Hair follicle dermal papilla cell (primary cell): ENCODE data around the gene NHSL2. TPM values are rescaled to one million over a fixed set of nuclear protein-coding genes. Genes with fewer than 3 reads are reported as not detected.

ENCODE experiments used
- small RNA-seq: library from RNA; depleted of rRNA; stranded (forward); fragments of <200 nt; gene quantifications from one replicate; pipeline ENCODE3, GENCODE V24; 2012
- total RNA-seq: library from RNA; depleted of rRNA; stranded (reverse); fragments of >200 nt; gene quantifications from 2 replicates; pipeline ENCODE4 v1.2.3, GENCODE V29; 2012

Gene NHSL2
- total RNA-seq = 23.8 and 25.6 TPM in 2 replicates

DNA sequence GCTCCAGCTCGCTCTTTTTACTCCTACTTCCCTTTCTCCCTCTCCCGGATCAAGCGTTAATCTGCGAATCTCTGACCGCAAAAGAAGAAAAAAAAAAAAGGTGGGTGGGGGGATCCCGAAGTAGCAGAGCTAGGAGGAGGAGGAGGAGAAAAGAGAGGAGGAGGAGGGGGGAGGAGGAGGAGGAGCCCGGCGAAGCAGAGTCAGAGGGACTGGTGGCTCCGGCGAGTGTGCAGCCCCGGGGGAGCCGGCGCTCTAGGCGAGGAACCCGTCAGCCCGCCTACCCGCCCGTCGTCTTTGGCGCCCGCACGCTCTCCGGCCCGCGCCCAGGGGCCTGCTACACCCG lies at the start of gene NHSL2:
NHSL2 (plus strand) TSS at position 203 of the 343 bp plus-strand sequence.

DNA sequence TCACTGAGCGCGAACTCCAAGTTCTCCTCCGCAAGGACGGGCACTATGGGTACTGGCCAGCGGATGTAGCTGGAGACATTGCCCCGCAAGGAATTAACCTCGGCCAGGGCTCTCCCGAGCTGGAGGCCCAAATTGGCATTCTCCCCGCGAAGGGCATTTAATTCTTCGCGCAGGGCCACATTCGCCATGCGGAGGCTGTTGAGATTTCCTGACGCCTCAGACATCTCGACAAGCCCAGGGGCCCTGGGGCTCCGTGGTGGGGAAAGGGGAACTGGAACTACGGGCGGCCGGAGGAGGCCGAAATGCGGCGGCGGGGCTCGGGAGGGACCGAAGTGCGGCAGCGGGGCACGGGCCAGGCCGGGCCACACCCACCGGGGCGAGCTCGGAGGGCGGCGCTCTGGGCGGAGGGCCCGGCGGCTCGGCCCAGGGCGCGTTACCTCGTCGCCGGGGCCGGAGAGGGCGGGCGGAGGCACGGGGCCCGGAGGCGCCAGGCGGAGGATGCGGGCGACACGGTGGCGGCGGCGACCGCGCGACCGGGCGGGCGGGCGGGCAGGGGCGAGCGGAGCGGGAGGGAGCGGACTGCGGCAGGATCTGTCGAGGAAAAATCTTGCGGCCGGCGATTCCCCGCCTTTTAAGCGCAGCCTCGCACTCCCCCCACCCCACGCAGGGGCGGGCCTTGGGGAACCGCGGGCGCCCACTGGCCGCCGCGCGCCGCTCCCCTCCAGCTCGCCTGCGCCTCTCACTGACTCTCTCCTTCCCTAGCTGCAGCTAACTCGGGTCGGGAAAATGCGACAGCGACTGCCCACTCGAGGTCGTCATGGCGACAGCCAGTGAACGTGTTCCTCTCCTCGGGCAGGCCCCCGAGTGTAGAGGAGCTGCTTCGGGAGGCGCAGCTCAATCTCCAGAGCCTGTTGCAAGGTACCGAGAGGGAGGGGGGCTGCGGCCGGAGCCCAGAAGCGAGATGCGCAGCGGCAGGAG lies 221.0 kb downstream of the NHSL2 start, which contains the start of gene RTL5:
RTL5 (minus strand) TSS at position 599 of the 978 bp plus-strand sequence.

DNA sequence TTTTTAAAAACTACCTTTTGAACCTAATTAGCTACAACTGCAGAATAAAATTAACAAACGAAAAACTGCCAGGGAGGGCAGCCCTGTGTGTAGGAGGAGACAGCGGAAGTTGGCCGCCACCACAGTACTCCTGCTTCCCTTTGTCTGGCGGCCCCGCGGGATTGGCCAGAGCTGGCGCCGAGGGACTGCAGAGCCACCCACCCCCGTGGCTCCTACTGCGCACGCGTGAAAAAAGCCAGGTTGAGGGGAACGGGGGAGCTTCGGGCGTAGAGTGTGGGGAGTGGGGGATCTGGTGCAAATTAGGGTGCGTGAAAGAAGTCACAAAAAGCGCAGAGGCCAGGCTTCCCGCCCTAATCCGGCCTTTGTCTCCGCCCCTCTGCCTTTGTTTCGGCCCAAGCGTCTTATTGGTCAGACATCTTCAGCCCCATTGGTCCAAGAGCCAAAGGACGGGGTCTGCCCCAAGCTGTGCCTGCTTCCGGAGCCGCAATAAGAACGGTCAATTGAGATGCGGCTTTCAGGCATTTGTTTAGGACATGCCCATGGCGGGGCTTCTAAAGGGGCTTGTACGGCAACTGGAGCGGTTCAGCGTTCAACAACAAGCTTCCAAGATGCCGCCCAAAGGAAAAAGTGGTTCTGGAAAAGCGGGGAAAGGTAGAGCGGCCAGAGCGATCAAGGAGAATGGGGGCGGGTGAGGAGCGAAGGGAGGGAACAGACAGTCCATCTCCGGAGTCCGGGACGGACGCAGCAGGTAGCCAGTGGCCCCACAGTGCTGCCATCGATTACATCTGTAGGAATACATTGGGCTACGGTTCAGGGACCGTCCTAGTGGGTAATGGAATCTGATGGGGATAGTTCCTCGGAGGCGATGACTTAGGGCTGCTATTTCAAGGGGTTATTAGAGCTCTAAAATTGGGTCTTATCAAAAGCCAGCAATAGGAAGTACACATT lies 270.8 kb downstream of the NHSL2 start, which contains the start of gene PIN4:
PIN4 (plus strand) TSS at position 580 of the 948 bp plus-strand sequence; CDS start at position 609, 29 bp downstream.

Small RNA genes lying within 50 kb of the gene (small RNA-seq; reads per million reads assigned to genes)
- not detected for gene RNU6-1078P

Other genes with a start within 250 kb of the NHSL2 start
- not detected in 2 replicates for gene CXorf49, start 192.6 kb upstream of the NHSL2 start, total RNA-seq
- gene CXorf49B, start 147.5 kb upstream of the NHSL2 start, total RNA-seq = not detected in 2 replicates
- gene RTL5, start 221.1 kb downstream of the NHSL2 start, total RNA-seq = 2.9 TPM in 2 replicates